Measurements from ENCODE around the gene RHBDL1.

The RHBDL1 gene

DNA sequence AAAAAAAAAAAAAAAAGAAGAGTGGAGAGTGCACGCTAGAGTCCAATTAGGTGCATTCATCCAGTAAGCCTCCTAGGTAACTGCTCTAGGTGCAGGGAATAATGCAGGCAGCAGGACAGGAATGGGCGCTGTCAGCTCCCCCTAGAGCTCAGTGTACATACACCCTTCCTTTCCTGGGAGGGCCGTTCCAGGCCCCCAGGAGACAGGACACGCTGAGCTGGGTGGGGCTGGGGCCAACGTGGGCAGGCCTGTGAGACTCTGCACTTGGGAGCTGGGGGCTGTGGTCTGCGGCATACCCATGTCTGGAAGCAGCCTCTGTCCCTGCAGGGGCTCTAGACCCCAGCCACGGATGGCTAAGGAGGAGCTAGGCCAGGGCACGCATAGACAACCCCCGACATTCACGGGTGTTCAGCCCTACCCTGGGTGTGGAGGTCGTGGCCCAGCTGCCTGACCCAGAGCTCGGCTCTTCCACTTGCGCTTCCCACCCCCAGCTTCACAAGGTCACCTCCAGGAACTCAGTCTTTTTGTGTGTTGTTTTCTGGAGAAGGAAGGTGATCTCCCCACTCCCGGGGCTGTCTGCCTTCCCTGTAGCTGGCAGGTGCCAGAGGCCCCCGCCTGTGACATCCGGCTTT lies 44.5 kb downstream of the RHBDL1 start:
- intact Hi-C loops (cut with micrococcal nuclease): no loop called here
- Mint-ChIP-seq H3K27me3 (peaks cover 43% of the 10 kb centered on the region), H3K4me1 (ENCODE audit: low read depth) (peaks cover 45% of the 10 kb centered on the region), H3K36me3 (ENCODE audit: low read depth) (peaks cover 15% of the 10 kb centered on the region), H3K9me3 (no peaks in the 10 kb centered on the region), H3K27ac (peak overlapping the region; percentile 78), H3K4me3 (peak overlapping the region; percentile 87)

- Mint-ChIP-seq H3K4me1 (ENCODE audit: low read depth) (peaks cover 49% of the 10 kb centered on the region), H3K36me3 (ENCODE audit: low read depth) (peaks cover 15% of the 10 kb centered on the region), H3K27me3 (peaks cover 49% of the 10 kb centered on the region), H3K27ac (peak overlapping the region; percentile 78), H3K4me3 (peak overlapping the region; percentile 87), H3K9me3 (no peaks in the 10 kb centered on the region)
- intact Hi-C loops (cut with micrococcal nuclease): no loop called here
Observed at GRCh38 chr16:720447-720989, 45.0 kb downstream of the RHBDL1 start.

DNA sequence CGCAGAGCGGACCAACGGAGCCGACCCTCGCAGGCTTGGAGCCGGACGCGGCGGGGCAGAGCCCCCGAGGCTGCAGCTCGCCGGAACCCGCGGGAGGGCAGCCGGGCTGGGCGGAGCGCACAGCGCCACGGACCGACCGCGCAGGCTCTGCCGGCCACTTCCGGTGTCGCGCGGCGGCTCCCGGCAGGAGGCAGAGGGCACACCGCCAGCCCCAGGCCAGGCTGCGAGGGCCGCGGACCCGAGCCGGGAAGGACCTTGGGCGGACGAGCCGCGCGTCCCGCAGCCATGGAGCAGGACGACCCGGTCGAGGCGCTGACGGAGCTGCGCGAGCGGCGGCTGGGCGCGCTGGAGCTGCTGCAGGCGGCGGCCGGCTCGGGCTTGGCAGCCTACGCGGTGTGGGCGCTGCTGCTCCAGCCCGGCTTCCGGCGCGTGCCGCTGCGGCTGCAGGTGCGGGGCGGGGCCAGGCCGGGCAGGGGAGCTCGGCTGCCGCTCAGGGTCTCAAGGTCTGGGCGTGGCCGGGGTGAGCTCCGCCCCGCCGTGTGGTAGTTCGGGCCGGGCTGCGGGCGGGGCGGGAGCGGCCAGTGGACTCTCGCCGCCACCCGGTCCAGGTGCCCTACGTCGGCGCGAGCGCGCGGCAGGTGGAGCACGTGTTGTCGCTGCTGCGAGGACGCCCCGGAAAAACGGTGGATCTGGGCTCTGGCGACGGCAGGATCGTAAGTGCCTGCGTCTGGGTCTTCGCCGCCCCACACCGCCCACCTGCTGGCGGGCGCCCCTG lies 45.7 kb downstream of the RHBDL1 start, which contains the start of gene ANTKMT:
Gene ANTKMT (plus strand): TSS at position 157 of the 775 bp plus-strand sequence. CDS start 129 bp downstream, at position 286.
- intact Hi-C loops (cut with micrococcal nuclease): no loop called here
- no peaks in the 10 kb centered on the region for H3K9me3 Mint-ChIP-seq
- H3K4me1 Mint-ChIP-seq (ENCODE audit: low read depth): peaks cover 43% of the 10 kb centered on the region
- H3K27me3 Mint-ChIP-seq: peaks cover 50% of the 10 kb centered on the region
- H3K4me3 Mint-ChIP-seq: peak within 1 kb of the TSS; percentile 87
- H3K27ac Mint-ChIP-seq: peak within 1 kb of the TSS; percentile 78
- peaks cover 15% of the 10 kb centered on the region for H3K36me3 Mint-ChIP-seq (ENCODE audit: low read depth)

DNA sequence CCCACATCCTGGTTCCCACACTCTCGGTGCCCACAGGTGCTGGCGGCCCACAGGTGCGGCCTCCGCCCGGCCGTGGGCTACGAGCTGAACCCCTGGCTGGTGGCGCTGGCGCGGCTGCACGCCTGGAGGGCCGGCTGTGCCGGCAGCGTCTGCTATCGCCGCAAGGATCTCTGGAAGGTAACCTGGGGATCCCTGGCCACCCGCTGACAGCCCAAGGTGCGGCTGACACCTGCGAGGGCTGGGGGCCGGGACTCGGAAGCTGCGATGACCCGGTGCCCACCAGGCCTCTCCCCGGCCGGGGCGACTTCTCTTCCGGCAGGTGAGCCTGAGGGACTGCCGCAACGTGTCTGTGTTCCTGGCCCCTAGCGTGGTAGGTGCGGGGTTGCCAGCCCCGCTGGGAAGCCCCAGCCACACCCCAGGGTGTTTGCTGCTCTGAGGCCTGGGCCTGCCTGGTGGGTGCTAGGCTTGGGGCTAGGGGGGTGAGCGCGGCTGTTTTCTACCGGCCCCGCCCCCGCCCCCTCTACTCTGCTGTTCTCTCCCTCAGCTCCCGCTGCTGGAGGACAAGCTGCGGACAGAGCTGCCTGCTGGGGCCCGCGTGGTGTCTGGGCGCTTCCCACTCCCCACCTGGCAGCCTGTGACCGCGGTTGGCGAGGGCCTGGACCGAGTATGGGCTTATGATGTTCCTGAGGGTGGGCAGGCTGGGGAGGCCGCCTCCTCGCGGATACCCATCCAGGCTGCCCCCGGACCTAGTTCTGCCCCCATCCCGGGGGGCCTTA lies 46.5 kb downstream of the RHBDL1 start:
- H3K36me3 Mint-ChIP-seq (ENCODE audit: low read depth): peaks cover 15% of the 10 kb centered on the region
- H3K4me3 Mint-ChIP-seq: peak overlapping the region; percentile 87
- H3K9me3 Mint-ChIP-seq: no peaks in the 10 kb centered on the region
- peak overlapping the region; percentile 51 for H3K27ac Mint-ChIP-seq
- peaks cover 39% of the 10 kb centered on the region for H3K4me1 Mint-ChIP-seq (ENCODE audit: low read depth)
- intact Hi-C loops (cut with micrococcal nuclease): no loop called here
- H3K27me3 Mint-ChIP-seq: peaks cover 48% of the 10 kb centered on the region

DNA sequence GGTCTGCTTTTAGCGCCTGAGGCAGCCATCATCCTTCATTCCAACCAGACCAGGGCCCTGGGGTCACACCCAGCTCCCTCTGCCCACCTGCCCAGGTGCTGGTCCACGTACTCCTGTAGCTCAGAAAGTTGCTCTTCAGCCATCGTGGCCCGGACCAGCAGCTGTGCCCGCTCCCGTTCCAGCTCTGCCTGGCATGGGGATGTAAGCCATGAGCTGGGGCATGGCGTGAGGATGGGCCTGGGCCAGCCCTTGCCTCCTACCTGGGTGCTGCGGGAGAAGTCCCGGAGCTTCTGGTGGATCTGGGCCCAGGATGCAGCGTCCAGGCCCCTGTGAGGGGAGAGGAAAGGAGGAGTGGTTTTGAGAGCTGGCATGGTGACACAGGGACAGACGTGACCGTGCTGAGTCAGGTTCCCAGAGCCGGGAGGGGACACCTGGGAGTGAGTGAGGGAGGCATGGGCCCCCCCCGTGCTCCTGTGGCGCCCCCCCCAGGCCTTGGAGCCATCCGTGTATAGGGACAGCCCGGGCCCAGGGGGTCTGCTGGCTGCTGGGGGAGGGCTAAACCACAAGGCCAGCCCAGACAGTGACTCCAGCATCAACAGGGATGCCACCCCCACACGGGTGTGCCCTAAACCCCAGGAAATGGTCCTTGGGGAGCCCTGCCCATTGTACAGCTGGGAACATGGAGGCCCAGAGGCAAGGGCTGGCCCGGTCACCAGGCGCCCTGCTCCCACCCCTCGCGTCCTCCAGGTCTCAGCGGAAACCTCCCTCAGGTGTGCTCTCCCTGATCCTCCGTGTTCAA lies 47.6 kb downstream of the RHBDL1 start:
- Mint-ChIP-seq H3K36me3 (ENCODE audit: low read depth) (peaks cover 15% of the 10 kb centered on the region), H3K9me3 (no peaks in the 10 kb centered on the region), H3K27me3 (peaks cover 37% of the 10 kb centered on the region), H3K4me3 (no peak overlapping the region), H3K27ac (no peak overlapping the region), H3K4me1 (ENCODE audit: low read depth) (peaks cover 39% of the 10 kb centered on the region)
- intact Hi-C loops (cut with micrococcal nuclease): no loop called here

DNA sequence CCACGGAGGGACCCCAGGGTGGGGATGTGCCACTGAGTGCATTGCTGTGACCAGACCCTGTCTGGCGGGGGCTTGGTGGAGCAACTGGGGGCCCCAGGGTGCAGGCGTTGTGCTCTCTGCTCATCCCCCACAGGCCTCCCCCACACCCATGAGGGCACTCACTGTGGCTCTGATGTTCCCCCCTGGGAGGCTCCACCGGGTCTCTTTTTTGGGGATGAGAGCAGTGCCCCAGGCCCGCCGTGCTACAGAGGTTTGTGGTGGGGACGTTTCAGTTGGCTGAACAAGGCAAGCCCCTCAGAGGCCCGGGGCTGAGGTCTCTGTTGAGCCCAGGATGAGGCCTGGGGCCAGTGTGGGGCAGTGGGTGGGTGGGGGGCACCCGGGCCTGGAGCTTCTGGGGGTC lies 48.2 kb downstream of the RHBDL1 start:
- Mint-ChIP-seq H3K4me1 (ENCODE audit: low read depth) (peaks cover 39% of the 10 kb centered on the region), H3K36me3 (ENCODE audit: low read depth) (peaks cover 15% of the 10 kb centered on the region), H3K9me3 (no peaks in the 10 kb centered on the region), H3K4me3 (no peak overlapping the region), H3K27me3 (peaks cover 34% of the 10 kb centered on the region), H3K27ac (no peak overlapping the region)
- intact Hi-C loops (cut with micrococcal nuclease): no loop called here

GRCh38 chr16:724188-725040 lies 48.9 kb downstream of the RHBDL1 start:
- intact Hi-C loops (cut with micrococcal nuclease): no loop called here
- H3K27ac Mint-ChIP-seq: no peak overlapping the region

DNA sequence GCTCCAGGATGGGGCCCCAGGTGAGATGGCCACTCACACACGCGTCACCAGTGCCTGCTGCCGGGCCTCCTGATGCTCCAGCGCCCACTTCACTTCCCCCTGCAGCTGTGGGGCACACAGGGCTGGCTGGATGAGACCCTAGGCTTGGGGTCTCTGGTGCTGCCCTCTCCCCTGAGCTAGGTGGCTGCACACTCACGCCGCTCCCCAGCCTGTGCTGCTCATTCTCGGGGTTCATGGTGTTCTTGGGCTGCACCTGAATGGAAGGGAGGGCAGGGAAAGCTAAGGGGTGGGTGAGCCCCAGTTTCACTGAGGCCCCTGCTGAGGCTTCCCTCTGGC lies 49.5 kb downstream of the RHBDL1 start:
- intact Hi-C loops (cut with micrococcal nuclease): no loop called here
- Mint-ChIP-seq H3K27me3 (peaks cover 31% of the 10 kb centered on the region), H3K36me3 (ENCODE audit: low read depth) (peaks cover 24% of the 10 kb centered on the region), H3K9me3 (no peaks in the 10 kb centered on the region), H3K4me1 (ENCODE audit: low read depth) (peaks cover 27% of the 10 kb centered on the region), H3K4me3 (no peak overlapping the region), H3K27ac (no peak overlapping the region)

More at GRCh38 chr16:724188-725040, 48.9 kb downstream of the RHBDL1 start:
- H3K4me3 Mint-ChIP-seq: no peak overlapping the region
- peaks cover 32% of the 10 kb centered on the region for H3K4me1 Mint-ChIP-seq (ENCODE audit: low read depth)
- peaks cover 18% of the 10 kb centered on the region for H3K36me3 Mint-ChIP-seq (ENCODE audit: low read depth)
- H3K9me3 Mint-ChIP-seq: no peaks in the 10 kb centered on the region
- peaks cover 30% of the 10 kb centered on the region for H3K27me3 Mint-ChIP-seq

GRCh38 chr16:725463-726187 lies 50.2 kb downstream of the RHBDL1 start:
- Mint-ChIP-seq H3K4me3 (no peak overlapping the region), H3K9me3 (no peaks in the 10 kb centered on the region), H3K27ac (no peak overlapping the region), H3K4me1 (ENCODE audit: low read depth) (peaks cover 21% of the 10 kb centered on the region), H3K27me3 (peaks cover 31% of the 10 kb centered on the region), H3K36me3 (ENCODE audit: low read depth) (peaks cover 25% of the 10 kb centered on the region)
- intact Hi-C loops (cut with micrococcal nuclease): no loop called here

- Mint-ChIP-seq H3K9me3 (no peaks in the 10 kb centered on the region), H3K27me3 (peaks cover 31% of the 10 kb centered on the region), H3K4me1 (ENCODE audit: low read depth) (peaks cover 21% of the 10 kb centered on the region), H3K27ac (no peak overlapping the region), H3K4me3 (peak overlapping the region; percentile 73), H3K36me3 (ENCODE audit: low read depth) (peaks cover 25% of the 10 kb centered on the region)
- intact Hi-C loops (cut with micrococcal nuclease): no loop called here
Observed at GRCh38 chr16:726188-726437, 50.6 kb downstream of the RHBDL1 start.

DNA sequence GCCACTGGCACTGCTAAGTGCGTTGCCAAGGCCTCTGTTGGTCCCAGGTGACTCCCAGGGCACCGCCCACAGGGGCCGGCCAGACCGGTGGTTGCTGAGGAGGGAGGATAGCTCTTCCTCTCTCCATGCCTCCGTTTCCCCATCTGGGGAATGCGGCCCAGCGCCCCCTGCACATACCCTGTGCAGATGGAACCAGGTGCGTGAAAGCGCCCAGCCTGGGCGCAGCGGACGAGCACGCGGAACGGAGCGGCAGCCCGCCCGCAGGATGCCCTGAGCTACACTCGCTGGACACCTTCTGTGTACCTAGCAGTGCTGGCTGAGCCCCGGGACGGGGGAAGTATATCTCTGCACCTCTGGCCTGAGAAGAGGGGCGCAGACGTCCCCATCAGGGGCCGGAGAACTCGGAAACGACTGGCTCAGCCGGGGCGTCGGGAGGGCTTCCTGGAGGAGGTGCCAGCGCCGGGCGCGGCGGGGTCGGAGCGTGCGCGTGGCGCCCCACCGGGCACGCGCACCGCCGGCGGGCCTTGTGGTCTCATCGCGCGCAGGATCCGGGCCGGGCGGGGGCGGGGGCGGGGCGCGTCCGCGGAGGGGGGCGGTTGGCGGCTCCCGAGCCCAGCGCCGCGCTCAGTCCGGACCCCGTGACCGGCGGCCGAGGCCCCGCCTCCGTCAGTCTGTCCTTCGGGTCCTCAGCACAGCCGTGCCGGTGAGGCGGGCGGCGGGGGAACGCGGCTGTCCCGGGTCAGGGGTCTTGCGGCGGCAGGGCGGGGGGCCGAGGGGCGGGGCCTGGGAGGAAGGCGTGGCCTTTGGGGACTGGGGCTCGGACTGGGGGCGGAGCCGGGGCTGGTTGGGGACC lies 51.2 kb downstream of the RHBDL1 start, which contains the start of the genes CCDC78 and HAGHL:
Gene CCDC78 (minus strand): TSS at position 6 of the 853 bp plus-strand sequence. CDS start 76 bp downstream, outside the sequence.
Gene HAGHL (plus strand): TSS at position 669 of the 853 bp plus-strand sequence. CDS start 404 bp downstream, outside the sequence.
- Mint-ChIP-seq H3K36me3 (ENCODE audit: low read depth) (peaks cover 29% of the 10 kb centered on the region), H3K27me3 (peaks cover 31% of the 10 kb centered on the region), H3K27ac (no peak within 1 kb of the TSS), H3K4me3 (peak within 1 kb of the TSS; percentile 73), H3K4me1 (ENCODE audit: low read depth) (peaks cover 20% of the 10 kb centered on the region), H3K9me3 (no peaks in the 10 kb centered on the region)
- intact Hi-C loops (cut with micrococcal nuclease): no loop called here
